ENCODE data around the gene IFNAR1.
A peak's percentile ranks its signal among the peaks of the same experiment; 100 is the strongest.

IFNAR1 gene

GRCh38 chr21:33293811-33294216 is 31.0 kb upstream of the IFNAR1 start:
- TF ChIP-seq CTCF (IDR thresholded peaks at IDR 0.05; ENCODE audit: borderline replicate concordance, control extremely low read depth, extremely low read depth, insufficient read depth, missing control alignments), result no peak
- no peak for DNase-seq (ENCODE audit: low spot score)
- in situ Hi-C loops (cut with MboI; ENCODE audit: low sequenced_read_pairs, unreplicated experiment), result no loop called here

GRCh38 chr21:33296156-33296555 is 28.6 kb upstream of the IFNAR1 start:
- in situ Hi-C loops (cut with MboI; ENCODE audit: low sequenced_read_pairs, unreplicated experiment), result no loop called here
- no peak for DNase-seq (ENCODE audit: low spot score)

DNA sequence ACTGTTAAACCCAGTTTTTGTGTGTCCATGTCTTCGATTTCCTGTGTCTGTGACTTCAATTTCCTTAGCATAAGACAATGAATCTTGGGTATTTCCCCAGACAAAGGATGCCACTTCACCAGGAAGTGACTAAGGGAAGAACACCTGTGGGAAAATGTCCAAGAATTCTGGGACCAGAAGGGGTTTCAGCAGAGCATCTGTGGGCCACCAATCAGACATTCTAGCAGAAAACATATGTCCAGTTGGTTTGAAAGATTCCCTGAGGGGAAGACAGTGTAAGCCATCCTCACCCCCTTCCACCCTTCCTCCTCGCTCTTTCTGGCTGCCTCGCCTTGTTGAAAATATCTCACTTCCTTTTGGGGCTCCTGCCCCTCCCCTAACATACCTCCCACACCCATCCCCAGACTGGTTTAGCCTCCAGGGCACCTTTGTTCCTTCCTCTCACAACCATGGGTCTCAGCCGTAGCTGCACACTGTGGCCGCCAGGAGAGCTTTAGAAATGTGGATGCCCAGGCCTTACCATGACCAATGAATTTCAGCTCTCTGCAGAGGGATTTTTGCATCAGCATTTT is 25.5 kb upstream of the IFNAR1 start:
- in situ Hi-C loops (cut with MboI; ENCODE audit: low sequenced_read_pairs, unreplicated experiment), result no loop called here
- TF ChIP-seq CTCF (IDR thresholded peaks at IDR 0.05; ENCODE audit: borderline replicate concordance, control extremely low read depth, extremely low read depth, insufficient read depth, missing control alignments), result no peak
- peak; percentile 62 for DNase-seq (ENCODE audit: low spot score)

More at GRCh38 chr21:33296156-33296555, 28.6 kb upstream of the IFNAR1 start:
- TF ChIP-seq CTCF (IDR thresholded peaks at IDR 0.05; ENCODE audit: borderline replicate concordance, control extremely low read depth, extremely low read depth, insufficient read depth, missing control alignments), result no peak

- no peak for TF ChIP-seq CTCF (IDR thresholded peaks at IDR 0.05; ENCODE audit: borderline replicate concordance, control extremely low read depth, extremely low read depth, insufficient read depth, missing control alignments)
- in situ Hi-C loops (cut with MboI; ENCODE audit: low sequenced_read_pairs, unreplicated experiment), result no loop called here
Observed at GRCh38 chr21:33300701-33301631, 23.8 kb upstream of the IFNAR1 start.

GRCh38 chr21:33301632-33302002 is 23.2 kb upstream of the IFNAR1 start:
- in situ Hi-C loops (cut with MboI; ENCODE audit: low sequenced_read_pairs, unreplicated experiment), result no loop called here
- no peak for TF ChIP-seq CTCF (IDR thresholded peaks at IDR 0.05; ENCODE audit: borderline replicate concordance, control extremely low read depth, extremely low read depth, insufficient read depth, missing control alignments)
- no peak for DNase-seq (ENCODE audit: low spot score)

More at GRCh38 chr21:33300701-33301631, 23.8 kb upstream of the IFNAR1 start:
- no peak for DNase-seq (ENCODE audit: low spot score)

DNA sequence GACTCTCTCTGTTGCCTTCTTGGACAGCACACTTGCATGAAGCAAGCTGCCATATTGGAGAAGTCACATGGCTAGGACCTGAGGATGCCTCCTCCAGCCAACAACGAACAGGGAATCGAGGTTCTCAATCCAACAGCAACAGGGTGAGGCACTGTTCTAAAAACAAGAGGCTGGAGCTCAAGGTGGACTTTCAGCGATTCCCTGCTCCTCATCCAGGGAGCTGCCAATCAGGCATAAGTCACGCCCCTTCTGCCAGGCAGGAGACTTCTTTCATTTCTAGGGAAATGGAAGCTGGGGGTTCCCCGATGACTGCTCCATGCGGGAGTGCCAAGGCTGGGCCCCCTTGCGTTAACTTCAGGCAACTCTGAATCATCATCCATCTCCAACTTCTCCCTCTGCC is 22.7 kb upstream of the IFNAR1 start:
- no peak for DNase-seq (ENCODE audit: low spot score)
- TF ChIP-seq CTCF (IDR thresholded peaks at IDR 0.05; ENCODE audit: borderline replicate concordance, control extremely low read depth, extremely low read depth, insufficient read depth, missing control alignments), result no peak
- in situ Hi-C loops (cut with MboI; ENCODE audit: low sequenced_read_pairs, unreplicated experiment), result no loop called here
